8988T (cell line): ENCODE results near the gene B4GAT1.
"Not testable (repeated sequence)": the region's sequence is repeated elsewhere in the genome, so short reads cannot be mapped to it uniquely, and the experiment has no call there.

Experiments
- DNase-seq: peaks from one replicate; pipeline ENCODE4 v3.0.0; 2011

Gene B4GAT1

GRCh38 chr11:66322732-66323427 lies 24.5 kb downstream of the B4GAT1 start:
- no peak for DNase-seq

- DNase-seq, result no peak
Measured at GRCh38 chr11:66321606-66322005, 25.8 kb downstream of the B4GAT1 start.

DNA sequence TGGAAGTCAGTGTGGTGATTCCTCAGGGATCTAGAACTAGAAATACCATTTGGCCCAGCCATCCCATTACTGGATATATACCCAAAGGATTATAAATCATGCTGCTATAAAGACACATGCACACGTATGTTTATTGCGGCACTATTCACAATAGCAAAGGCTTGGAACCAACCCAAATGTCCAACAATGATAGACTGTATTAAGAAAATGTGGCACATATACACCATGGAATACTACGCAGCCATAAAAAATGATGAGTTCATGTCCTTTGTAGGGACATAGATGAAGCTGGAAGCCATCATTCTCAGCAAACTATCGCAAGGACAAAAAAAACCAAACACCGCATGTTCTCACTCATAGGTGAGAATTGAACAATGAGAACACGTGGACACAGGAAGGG lies 26.7 kb downstream of the B4GAT1 start:
- DNase-seq, result not testable (repeated sequence)

DNA sequence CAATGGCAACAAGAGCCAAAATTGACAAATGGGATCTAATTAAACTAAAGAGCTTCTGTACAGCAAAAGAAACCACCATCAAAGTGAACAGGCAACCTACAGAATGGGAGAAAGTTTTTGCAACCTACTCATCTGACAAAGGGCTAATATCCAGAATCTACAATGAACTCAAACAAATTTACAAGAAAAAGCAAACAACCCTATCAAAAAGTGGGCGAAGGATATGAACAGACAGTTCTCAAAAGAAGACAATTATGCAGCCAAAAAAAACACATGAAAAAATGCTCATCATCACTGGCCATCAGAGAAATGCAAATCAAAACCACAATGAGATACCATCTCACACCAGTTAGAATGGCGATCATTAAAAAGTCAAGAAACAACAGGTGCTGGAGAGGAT lies 27.1 kb downstream of the B4GAT1 start:
- not testable (repeated sequence) for DNase-seq

DNA sequence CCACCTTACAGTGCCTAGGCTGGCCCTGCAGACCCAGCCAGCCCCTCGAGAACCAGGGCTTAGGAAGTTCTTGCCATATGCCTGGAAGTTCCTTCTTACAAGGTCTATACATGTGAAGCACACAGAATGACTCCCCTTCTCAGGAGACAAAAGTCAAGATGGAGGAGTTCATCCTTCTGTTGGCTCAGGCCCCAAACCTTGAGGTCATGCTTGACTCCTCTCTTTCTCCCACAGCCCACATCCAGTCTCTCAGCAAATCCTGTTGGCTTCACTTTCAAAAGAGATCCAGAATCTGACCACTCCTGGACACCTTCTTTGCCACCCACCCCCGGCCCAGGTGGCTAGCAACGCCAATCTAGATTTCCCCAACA lies 28.8 kb downstream of the B4GAT1 start:
- no peak for DNase-seq

DNA sequence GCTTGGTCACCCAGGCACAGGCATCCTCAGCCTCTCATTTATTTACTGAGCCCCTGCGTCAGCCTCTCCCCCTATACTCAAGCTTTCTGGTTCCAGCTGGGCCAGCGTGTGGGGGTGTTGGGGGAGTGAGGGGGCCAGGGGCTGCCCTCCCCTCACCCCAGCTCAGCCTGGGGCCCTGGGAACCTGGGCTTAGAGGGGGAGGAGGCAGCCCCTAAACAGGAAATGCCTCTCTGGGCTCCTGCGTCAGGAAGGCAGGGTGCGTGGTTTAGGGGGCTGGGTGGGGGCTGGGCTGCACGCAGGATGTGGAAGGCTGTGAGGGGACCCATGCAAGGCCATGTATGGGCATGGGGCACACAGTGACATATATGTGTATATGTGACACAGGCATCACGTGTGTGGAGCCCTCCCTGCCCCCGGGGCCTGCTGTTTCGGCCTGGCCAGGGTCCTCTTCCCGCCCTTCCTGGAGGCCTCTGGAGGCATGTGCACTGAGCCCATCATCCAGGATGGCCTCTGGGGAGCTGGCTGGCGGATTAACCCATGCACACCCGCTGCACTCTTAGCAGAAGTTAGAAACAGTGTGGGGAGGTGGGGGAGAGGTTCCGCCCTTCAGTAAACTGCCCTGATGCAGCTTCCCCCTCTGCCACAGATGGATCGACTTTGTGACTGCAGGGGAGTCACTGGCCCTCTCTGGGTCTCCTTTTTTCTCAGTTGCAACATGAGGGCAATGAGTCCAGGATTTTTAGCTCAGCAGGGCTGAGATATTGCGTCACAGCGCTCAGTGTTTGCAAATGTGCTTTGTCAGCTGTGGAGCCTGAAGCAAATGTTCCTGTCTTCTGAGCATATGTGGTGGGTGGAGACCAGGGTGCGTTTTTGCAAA lies 29.5 kb downstream of the B4GAT1 start:
- DNase-seq, result no peak

GRCh38 chr11:66317322-66317722 lies 30.1 kb downstream of the B4GAT1 start:
- DNase-seq, result no peak

GRCh38 chr11:66316849-66317251 lies 30.6 kb downstream of the B4GAT1 start, which contains the start of gene CD248:
Gene CD248, minus strand, starts transcription at chr11:66317044. Its CDS starts 17 bp downstream, at chr11:66317027.
- DNase-seq, result no peak

DNA sequence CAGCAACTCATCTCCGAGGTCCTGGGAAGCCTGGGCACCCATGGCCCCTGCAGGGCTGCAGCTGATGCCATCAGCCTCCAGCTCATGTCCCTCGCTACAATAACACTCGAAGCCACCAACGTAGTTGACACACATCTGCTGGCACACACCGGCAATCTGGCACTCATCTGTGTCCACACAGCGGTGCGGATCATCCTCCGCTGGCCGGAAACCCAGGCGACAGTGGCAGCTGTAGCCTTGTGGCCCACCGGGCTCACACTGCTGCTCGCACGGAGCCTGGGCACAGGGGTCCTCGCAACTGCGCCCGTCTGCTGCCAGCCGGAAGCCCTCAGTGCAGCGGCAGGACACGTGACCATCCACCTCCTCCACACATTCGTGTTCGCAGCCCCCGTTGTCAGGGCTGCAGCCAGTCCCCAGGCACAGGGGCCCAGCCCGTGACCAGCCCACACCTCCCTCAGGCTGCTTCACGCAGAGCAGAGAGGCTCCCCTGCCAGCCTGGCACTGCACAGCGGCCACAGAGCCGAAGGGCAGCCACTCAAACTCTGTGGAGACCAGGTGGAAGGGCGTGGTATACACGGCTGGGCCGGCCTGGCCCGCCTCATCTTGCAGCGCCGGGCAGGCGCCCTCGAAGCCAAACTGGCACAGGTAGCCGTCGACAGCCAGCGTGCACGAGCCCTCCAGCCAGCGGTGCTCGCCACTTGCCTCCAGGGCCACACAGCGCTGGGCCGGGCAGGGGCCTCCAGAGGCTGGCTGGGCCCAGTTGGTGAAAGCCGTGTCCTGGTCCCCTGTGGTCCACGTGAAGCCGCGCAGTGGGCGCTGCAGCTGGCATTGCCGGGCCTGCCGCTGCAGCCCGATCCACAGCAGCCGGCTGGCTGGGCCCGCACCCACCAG lies 31.3 kb downstream of the B4GAT1 start:
- DNase-seq, result no peak

DNA sequence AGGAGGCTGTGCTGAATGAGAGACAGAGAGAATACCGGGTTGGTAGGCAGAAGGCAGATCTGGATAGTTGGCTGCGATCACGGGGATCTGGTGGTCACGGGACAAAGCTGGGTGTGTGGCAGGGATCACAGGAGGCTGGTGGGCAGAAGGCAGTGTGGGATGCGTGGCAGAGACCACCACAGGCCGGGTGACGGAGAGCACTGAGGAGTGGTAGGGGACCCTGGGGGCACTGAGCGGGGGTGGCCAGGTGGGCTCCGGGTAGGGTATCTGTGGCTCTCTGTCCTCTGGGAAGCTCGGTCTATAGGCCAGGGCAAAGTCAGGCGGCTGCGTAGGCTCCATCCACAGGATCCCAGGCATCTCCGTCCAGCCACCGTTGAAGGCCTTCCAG lies 31.9 kb downstream of the B4GAT1 start:
- no peak for DNase-seq

DNA sequence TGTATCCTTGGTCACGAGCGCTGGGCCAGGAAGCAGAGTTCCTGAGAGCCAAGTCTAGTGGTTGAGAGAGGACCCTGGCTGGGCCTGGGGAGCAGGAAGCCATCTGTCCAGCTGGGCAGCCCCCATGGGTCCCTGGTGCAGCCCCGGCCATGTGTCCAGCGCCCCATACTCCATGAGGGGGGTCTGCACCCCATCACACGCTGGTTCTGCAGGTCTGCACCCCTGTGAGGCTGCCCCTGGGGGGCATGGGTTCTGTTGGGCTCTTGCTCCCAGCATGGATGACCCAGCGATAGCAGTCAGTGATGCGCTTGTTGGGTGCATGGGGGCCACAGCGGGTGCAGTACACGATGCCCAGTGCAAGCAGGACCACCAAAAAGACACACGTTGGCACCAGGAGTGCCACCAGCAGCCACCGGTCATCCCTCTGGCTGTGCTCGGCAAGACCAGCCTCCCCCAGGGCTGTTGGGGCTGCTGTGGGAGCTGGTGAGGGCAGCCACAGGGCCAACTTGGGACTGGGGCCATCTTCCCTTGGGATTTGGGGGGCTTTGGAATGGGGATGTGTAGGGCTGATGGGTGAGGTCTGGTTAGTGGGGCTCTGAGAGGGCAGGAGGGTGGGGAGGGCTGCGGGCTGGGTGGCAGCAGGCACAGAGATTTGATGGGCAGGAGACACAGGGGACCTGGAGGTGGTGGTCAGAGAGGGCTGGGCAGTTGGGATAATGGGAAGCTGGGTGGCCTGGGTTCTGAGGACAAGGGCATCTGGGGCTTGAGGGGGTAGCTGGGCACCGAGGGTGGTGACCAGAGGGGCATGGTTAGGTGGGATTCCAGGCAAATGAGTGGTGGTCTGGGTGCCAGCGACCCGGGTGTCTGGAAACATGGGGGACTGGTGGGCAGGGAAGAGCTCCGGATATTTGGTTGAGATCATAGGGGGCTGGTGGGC lies 32.6 kb downstream of the B4GAT1 start:
- no peak for DNase-seq

DNA sequence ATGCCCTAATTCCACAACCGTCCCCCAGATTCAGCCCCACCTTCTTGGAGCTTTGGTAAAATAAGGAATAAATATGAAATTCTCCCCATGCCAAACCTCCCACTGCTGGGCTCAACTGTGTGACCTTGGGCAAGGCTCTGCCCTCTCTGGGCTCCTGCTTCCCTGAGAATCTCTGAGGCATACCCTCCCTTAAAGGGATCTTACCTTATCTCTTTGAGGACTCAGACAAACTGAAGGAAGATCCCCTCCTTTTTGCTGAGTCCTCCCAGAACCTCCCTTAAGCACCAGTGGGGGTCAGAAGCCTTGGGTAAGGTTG lies 33.3 kb downstream of the B4GAT1 start:
- DNase-seq, result no peak

- no peak for DNase-seq
Measured at GRCh38 chr11:66313321-66314185, 33.9 kb downstream of the B4GAT1 start.

GRCh38 chr11:66312549-66313320 lies 34.7 kb downstream of the B4GAT1 start:
- peak; percentile 99 for DNase-seq

- DNase-seq, result peak; percentile 96
Measured at GRCh38 chr11:66311965-66312548, 35.4 kb downstream of the B4GAT1 start.

DNA sequence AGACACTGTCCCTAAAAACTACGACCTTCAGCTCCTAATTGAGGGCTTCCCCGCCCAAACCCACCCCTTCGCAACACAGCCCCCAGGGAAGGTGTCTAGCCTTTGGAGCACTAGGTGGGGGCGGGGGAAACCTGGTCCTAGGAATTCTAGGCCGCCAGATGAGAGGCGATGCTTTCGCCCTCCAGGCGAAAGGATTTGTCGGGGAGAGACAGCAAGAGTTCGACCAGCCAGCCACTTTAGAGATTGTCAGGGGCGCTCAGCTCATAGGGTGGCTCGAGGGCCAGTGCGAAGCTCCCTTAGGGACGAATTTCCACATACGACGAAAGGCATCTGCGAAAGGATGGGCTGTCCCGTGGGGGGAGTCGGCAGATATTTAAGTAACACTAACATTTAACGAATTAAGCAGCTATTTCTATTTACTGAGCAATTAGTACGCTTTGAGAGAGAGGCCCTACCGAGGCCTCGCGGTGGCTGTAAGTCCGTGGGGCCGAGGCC lies 35.9 kb downstream of the B4GAT1 start:
- DNase-seq, result no peak

DNA sequence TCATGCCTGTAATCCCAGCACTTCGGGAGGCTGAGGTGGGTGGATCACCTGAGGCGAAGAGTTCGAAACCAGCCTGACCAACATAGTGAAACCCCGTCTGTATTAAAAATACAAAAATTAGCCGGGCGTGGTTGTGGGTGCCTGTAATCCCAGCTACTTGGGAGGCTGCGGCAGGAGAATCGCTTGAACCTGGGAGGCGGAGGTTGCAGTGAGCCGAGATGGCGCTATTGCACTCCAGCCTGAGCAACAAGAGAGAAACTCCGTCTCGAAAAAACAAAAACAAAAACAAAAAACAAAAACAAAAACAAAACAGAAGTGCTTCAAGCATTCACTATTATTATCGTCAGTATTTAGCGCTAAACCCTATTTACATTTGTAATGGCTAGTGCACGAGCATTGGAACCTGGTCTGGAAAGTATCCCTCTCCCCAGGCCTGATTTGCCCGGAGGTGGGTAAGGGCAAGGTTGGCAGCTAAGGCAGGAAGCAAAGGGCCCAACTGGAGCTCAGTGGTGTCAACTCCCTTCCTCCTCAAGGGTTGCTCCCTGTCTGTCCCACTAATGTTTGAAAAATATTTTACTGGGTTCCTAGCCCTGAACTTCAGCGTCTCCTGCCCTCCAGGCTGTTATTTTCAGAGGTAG lies 36.5 kb downstream of the B4GAT1 start:
- DNase-seq, result not testable (repeated sequence)

DNA sequence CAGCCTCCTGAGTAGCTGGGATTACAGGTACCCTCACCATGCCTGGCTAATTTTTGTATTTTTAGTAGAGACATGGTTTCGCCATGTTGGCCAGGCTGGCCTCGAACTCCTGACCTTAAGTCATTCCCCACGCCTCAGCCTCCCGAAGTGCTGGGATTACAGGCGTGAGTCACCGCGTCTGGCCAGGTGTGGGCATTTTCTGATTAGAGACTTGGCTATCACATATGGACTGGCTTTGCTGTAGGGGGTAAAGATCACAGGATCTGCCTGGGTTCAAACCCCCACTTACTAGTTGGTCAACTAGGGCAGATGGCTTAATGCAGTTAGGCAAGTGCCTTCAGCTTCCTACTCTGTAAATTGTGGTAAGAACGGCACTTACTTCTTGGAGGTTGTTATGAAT lies 37.1 kb downstream of the B4GAT1 start:
- DNase-seq, result no peak

GRCh38 chr11:66309475-66309874 lies 38.0 kb downstream of the B4GAT1 start:
- no peak for DNase-seq
